Pancreas (tissue), 10 donors: Measurements from ENCODE around the gene SLC5A11. TPM values are rescaled to one million over a fixed set of nuclear protein-coding genes. Genes with fewer than 3 reads are reported as not detected.

Source experiments
- ATAC-seq, 4 donors: fragments of 200-7000 bp; cut with Tn5 transposase; one replicate each; pipeline versions ENCODE4 v1.8.0 to v1.9.1; 2020; ENCODE audit warnings: mild to moderate bottlenecking in 4 of 4, moderate library complexity in 4 of 4
- DNase-seq, 6 donors: peaks; one replicate each; pipeline ENCODE4 v3.0.0-alpha.2; 2020
- FAIRE-seq: peaks from 2 replicates; lab custom pipeline; 2012; peaks lifted over from hg19 to GRCh38; lab: Jason Lieb, UNC
- H3K27ac ChIP-seq, 4 donors: fragments of 200-600 bp; sonication (generic); 1 replicate in 3 of 4; 2 replicates in 1 of 4; pipeline versions ENCODE4 v1.5.0 to v1.8.0; 2020
- H3K27me3 ChIP-seq, 4 donors: fragments of 200-600 bp; one replicate each; pipeline ENCODE4 v1.8.0; 2021
- H3K36me3 ChIP-seq, 3 donors: fragments of 200-600 bp; sonication (generic) in 1 of 3; one replicate each; pipeline versions ENCODE4 v1.5.0 to v1.8.0; 2020 to 2021
- H3K4me1 ChIP-seq, 3 donors: fragments of 200-600 bp; one replicate each; pipeline ENCODE4 v1.8.0; 2021
- H3K4me3 ChIP-seq, 4 donors: fragments of 200-600 bp; sonication (generic) in 2 of 4; one replicate each; pipeline versions ENCODE4 v1.5.0 to v1.8.0; 2020 to 2021
- H3K9me3 ChIP-seq, 4 donors: fragments of 200-600 bp; one replicate each; pipeline ENCODE4 v1.8.0; 2021
- WGBS, 2 donors: extraction: QIAGEN DNeasy Blood & Tissue Kit; methylation state at CpG; one replicate each; pipeline ENCODE4 v1.1.7; 2013; 5-methylcytosine and 5-hydroxymethylcytosine counted together
- intact Hi-C, 3 donors: fragments of 100-400 bp; cut with DNase I; formaldehyde crosslinking; loops; one replicate each; pipeline versions ENCODE4 v1.11.1 to v1.14.2; 2022
- polyA plus RNA-seq, 2 donors: library from polyadenylated mRNA; stranded (reverse); fragments of 200-250 nt; gene quantifications; one replicate each; pipeline ENCODE4 v1.2.3, GENCODE V29; 2013
- total RNA-seq, 6 donors: library from RNA; stranded (reverse); fragmentation: NEBNext Ultra II Directional in 4 of 6; extraction: Animal tissue kit (Norgen Biotek cat#: 25700) in 4 of 6; gene quantifications; one replicate each; pipeline versions ENCODE4 v1.2.1 to v1.2.4, GENCODE V29; 2021 to 2023
- TF ChIP-seq, protein P1 (sequence below), 4 donors: fragments of 200-600 bp; sonication (generic) in 3 of 4; IDR thresholded peaks; one replicate each; pipeline versions ENCODE4 v1.5.0 to v1.8.0; 2021; ENCODE audit warnings: antibody characterized with exemption in 4 of 4
- donor health status: healthy with polysubstance abuse.
- donor health status: DM: no; HTN: no; CAD: no; lungs with moderate emphysema.
- donor health status: DM: no; HTN: no; CAD: no.
- donor health status: control.
- donor health status: control.
- donor health status: Bipolar disorder and iron deficiency.
- donor health status: DM: yes; HTN: yes; CAD: no.
- donor health status: DM: no; HTN: no; CAD: no.
- donor health status: DM: no; HTN: no; CAD: no.
- donor health status: DM: yes; HTN: yes; CAD: no.

SLC5A11 gene
- total and polyA plus RNA-seq, 8 donors = 0.08 to 1.0 (median 0.25) TPM; not detected in 2

DNA sequence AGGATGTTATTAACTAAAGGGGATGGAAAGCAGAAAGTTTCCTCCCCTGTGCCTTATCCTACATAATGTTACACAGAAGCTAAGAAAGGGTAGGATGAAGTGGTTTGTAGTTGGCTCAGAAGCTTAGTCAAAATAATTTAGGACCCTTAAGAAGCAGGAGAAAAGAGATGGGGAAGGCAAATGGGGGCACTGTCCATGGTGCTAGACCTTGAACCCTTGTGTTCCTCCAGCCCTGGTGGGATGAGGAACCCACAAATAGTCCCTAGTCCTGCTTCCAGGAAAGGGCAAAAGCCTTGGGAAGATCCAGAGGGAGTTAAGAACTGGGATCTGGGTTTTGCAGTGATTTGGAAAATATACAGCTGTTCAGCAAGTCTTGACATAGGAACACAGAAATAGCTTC lies 54.5 kb downstream of the SLC5A11 start:
- H3K27ac ChIP-seq = no peak overlapping the region
- H3K36me3 ChIP-seq = no peaks in the 10 kb centered on the region
- no peak overlapping the region for H3K4me3 ChIP-seq
- no peaks in the 10 kb centered on the region for H3K27me3 ChIP-seq
- FAIRE-seq (no peak), DNase-seq (no peak), ATAC-seq (no peak)
- no peaks in the 10 kb centered on the region for H3K4me1 ChIP-seq
- TF ChIP-seq, protein P1, sequence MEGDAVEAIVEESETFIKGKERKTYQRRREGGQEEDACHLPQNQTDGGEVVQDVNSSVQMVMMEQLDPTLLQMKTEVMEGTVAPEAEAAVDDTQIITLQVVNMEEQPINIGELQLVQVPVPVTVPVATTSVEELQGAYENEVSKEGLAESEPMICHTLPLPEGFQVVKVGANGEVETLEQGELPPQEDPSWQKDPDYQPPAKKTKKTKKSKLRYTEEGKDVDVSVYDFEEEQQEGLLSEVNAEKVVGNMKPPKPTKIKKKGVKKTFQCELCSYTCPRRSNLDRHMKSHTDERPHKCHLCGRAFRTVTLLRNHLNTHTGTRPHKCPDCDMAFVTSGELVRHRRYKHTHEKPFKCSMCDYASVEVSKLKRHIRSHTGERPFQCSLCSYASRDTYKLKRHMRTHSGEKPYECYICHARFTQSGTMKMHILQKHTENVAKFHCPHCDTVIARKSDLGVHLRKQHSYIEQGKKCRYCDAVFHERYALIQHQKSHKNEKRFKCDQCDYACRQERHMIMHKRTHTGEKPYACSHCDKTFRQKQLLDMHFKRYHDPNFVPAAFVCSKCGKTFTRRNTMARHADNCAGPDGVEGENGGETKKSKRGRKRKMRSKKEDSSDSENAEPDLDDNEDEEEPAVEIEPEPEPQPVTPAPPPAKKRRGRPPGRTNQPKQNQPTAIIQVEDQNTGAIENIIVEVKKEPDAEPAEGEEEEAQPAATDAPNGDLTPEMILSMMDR (IDR thresholded peaks at IDR 0.05) = no peak
- intact Hi-C loops = no loop called here
- no peaks in the 10 kb centered on the region for H3K9me3 ChIP-seq

DNA sequence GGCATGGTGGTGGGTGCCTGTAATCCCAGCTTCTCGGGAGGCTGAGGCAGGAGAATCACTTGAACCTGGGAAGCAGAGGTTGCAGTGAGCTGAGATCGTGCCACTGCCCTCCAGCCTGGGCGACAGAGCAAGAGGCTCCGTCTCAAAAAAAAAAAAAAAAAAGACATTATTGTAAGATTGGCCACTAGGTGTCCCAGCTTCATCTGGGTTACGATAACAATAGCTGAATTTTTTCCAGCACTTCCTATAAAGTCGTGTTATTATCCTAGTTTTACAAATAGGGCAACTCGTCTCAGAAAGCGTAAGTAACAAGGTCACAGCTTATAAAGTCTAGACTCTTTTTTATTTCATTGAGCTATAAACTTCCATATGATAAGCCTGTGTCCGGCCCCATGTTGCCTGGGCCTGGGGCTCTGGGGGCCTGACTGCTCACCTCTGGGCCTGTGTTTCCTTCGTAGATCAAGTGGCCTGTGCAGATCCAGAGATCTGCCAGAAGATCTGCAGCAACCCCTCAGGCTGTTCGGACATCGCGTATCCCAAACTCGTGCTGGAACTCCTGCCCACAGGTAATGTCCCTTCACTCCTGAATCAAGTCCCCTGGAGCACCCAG lies 60.5 kb downstream of the SLC5A11 start:
- peak in 2 of 4 donors; percentile 41 to 54 for ATAC-seq
- WGBS, 2 donors = 41 to 47% methylated on average over 14 of the region's 14 CpGs
- Histone ChIP-seq H3K4me3 (no peak overlapping the region), H3K36me3 (no peaks in the 10 kb centered on the region), H3K27ac (no peak overlapping the region), H3K27me3 (no peaks in the 10 kb centered on the region), H3K9me3 (no peaks in the 10 kb centered on the region), H3K4me1 (no peaks in the 10 kb centered on the region)
- FAIRE-seq = no peak
- intact Hi-C loops = no loop called here
- TF ChIP-seq, protein P1 (IDR thresholded peaks at IDR 0.05) = peak in 3 of 4 donors; percentile 25 to 43 (median 27)
- DNase-seq = no peak

DNA sequence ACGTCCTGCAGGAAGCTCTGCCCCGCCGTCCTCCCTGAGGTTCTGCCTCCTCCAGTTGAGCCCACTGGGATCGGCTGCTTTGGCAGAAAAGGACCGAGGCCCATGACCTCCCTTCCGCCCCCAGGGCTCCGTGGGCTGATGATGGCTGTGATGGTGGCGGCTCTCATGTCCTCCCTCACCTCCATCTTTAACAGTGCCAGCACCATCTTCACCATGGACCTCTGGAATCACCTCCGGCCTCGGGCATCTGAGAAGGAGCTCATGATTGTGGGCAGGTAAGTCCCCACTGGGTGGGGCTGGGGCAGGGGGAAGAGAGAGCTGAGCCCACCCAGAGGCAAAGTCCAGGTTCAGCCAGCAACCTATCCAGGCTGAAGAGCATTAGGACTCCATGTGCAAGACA lies 61.1 kb downstream of the SLC5A11 start:
- Histone ChIP-seq H3K4me1 (no peaks in the 10 kb centered on the region), H3K27me3 (no peaks in the 10 kb centered on the region), H3K4me3 (no peak overlapping the region), H3K27ac (no peak overlapping the region), H3K9me3 (no peaks in the 10 kb centered on the region), H3K36me3 (no peaks in the 10 kb centered on the region)
- FAIRE-seq (no peak), ATAC-seq (no peak), DNase-seq (no peak)
- TF ChIP-seq, protein P1 (IDR thresholded peaks at IDR 0.05) = no peak
- intact Hi-C loops = no loop called here
- WGBS, 2 donors = 80 to 87% methylated on average over 10 of the region's 10 CpGs

DNA sequence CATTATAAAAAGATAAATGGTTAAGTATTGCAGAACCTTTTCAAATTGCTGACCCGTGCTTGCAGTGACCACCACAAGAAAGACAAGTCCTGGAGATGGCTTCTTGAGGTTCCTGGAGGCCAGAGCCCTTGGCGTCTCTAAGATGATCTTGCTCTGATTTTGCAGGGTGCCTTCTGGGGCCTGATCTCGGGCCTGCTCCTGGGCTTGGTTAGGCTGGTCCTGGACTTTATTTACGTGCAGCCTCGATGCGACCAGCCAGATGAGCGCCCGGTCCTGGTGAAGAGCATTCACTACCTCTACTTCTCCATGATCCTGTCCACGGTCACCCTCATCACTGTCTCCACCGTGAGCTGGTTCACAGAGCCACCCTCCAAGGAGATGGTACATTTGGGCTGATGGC lies 63.0 kb downstream of the SLC5A11 start:
- intact Hi-C loops = no loop called here
- FAIRE-seq (no peak), DNase-seq (peak in 1 of 6 donors; percentile 30), ATAC-seq (no peak)
- no peak overlapping the region for H3K4me3 ChIP-seq
- H3K9me3 ChIP-seq = no peaks in the 10 kb centered on the region
- H3K27ac ChIP-seq = no peak overlapping the region
- TF ChIP-seq, protein P1 (IDR thresholded peaks at IDR 0.05) = no peak
- no peaks in the 10 kb centered on the region for H3K27me3 ChIP-seq
- H3K36me3 ChIP-seq = no peaks in the 10 kb centered on the region
- H3K4me1 ChIP-seq = no peaks in the 10 kb centered on the region
- 71 to 87% methylated on average over 10 of the region's 10 CpGs for WGBS, 2 donors

DNA sequence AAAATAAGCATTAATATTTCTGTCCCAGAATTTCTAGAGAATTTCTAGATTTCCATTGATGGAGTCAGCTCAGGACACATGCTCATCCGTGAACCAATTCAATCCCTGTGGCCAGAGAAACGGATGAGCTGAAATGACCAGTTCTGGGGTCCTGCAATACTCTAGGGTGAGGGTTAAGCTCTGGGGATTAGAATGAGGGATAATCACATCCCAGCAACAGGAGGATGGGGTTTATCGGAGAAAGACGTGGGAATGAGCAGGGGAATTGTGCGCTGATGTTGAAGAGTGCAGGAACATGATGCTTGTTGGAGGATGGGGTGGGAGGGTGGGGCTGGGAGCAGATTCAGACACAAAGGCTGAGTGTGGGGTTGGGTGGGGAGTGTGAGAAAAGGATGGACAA lies 64.1 kb downstream of the SLC5A11 start:
- 64 to 70% methylated on average over 5 of the region's 5 CpGs for WGBS, 2 donors
- ATAC-seq = no peak
- H3K4me1 ChIP-seq = no peaks in the 10 kb centered on the region
- FAIRE-seq = no peak
- peak in 1 of 6 donors; percentile 3 for DNase-seq
- TF ChIP-seq, protein P1 (IDR thresholded peaks at IDR 0.05) = no peak
- no peaks in the 10 kb centered on the region for H3K36me3 ChIP-seq
- H3K9me3 ChIP-seq = no peaks in the 10 kb centered on the region
- H3K27ac ChIP-seq = no peak overlapping the region
- no peaks in the 10 kb centered on the region for H3K27me3 ChIP-seq
- H3K4me3 ChIP-seq = no peak overlapping the region
- intact Hi-C loops = no loop called here
